Measurements from ENCODE around the gene EYA2.

DNA sequence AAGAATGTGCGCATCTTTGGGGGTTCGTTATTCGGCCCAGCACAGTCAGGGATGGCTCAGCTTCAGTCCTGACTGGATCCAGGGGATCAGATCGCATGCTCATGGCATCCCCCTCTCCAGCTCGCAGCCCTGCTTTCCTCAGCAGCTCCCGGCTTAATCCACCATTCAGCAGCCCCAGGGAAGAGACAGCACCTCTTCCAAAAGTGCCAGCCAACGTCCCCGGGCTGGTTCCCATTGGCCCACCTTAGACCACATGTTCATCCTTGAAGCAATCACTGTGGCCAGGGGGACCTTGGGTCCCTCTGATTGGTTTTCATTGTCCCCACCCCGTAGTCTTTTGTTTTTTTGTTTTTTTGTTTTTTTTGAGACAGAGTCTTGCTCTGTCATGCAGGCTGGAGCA is 273.2 kb downstream of the EYA2 start:
- TF ChIP-seq CTCF (IDR thresholded peaks at IDR 0.05), result no peak
- TF ChIP-seq POLR2A (IDR thresholded peaks at IDR 0.05), result no peak

Measured in heart left ventricle (tissue), 13 donors.